ENCODE data around the gene ATP5PD. TPM values are rescaled to one million over a fixed set of nuclear protein-coding genes. Genes with fewer than 3 reads are reported as not detected.
"Not testable (repeated sequence)": the region's sequence is repeated elsewhere in the genome, so short reads cannot be mapped to it uniquely, and the experiment has no call there.

Gene ATP5PD
- polyA plus RNA-seq, 1 donor, result 249 TPM

- DNase-seq (ENCODE audit: low read depth), result no peak
Measured at GRCh38 chr17:75077496-75078283, 30.9 kb upstream of the ATP5PD start.

GRCh38 chr17:75077072-75077495 is 30.3 kb upstream of the ATP5PD start:
- DNase-seq (ENCODE audit: low read depth), result no peak

DNA sequence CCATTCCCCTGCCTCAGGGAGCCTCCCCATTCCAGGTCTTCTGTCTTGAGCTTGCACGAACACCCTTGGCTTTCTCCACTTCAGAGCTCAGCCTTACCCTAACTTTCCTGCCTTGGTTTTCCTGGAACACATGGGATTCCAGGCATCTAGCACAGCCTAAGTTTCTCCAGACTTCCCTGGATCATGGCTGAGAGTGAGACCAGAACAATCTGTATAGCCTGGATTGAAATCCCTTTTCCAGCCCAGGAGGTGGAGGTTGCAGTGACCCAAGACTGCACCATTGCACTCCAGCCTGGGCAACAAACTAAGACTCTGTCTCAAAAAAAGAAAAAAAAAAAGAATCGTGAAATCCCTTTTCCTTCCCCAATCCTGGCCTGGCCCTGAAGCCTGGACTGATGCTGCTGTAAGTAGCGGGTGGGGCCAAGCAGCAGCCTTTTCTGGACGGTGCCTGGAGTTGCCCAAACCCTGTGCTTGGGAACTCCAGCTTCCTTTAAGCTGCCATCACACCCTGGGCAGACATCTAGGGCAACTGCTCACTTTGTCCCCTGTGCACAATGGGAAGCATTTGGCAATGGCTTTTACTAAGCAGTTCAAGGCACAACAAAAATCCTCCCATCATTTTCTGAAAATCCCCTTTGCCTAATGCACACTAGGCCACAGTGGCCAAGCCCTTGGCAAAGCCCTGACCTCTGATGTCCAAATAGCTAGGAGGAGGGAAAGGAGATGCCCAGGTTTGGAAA is 29.0 kb upstream of the ATP5PD start:
- no peak for DNase-seq (ENCODE audit: low read depth)

- peak; percentile 59 for DNase-seq (ENCODE audit: low read depth)
Measured at GRCh38 chr17:75074532-75074931, 27.8 kb upstream of the ATP5PD start.

GRCh38 chr17:75073618-75074047 is 26.9 kb upstream of the ATP5PD start:
- DNase-seq (ENCODE audit: low read depth), result peak; percentile 40

DNA sequence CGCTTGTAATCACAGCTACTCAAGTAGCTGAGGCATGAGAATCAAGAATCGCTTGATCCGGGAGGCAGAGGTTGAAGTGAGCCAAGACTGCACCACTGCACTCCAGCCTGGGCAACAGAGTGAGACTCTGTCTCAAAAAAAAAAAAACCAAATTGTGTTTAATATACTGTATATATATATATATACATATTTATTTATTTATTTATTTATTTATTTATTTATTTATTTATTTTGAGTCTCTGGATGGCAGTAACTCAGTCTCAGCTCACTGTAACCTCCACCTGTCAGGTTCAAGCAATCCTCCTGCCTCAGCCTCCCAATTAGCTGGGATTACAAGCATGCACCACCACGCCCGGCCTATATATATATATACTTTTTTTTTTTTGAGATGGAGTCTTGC is 26.1 kb upstream of the ATP5PD start:
- DNase-seq (ENCODE audit: low read depth), result not testable (repeated sequence)

DNA sequence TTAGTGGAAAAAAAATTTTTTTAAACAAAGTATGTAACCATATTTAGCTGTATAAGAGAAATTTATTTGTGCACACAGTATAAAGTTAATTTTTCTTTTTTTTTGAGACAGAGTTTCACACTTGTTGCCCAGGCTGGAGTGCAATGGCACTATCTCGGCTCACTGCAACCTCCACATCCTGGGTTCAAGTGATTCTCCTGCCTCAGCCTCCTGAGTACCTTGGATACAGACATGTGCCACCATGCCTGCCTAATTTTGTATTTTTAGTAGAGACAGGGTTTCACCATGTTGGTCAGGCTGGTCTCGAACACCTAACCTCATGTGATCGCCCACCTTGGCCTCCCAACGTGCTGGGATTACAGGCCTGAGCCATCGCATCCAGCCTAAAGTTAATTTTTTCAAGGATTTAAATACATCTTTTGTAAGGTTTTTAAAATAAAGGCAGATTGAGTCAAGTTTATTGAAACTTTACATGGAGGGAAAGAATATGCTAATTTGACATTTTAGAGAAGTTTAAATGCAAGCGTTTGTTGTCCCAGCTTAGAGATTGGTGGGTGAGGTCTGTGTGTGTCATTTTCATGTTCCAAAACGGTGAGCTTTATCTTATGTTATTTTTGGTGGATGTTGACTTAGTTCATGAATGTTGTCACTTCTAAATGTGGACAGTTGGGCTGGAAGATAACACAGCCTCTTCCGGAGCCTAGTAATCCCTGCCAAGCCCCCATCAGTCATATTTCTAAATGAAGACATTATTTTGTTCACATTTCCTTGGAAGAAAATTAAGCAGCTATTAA is 24.9 kb upstream of the ATP5PD start:
- DNase-seq (ENCODE audit: low read depth), result not testable (repeated sequence)

DNA sequence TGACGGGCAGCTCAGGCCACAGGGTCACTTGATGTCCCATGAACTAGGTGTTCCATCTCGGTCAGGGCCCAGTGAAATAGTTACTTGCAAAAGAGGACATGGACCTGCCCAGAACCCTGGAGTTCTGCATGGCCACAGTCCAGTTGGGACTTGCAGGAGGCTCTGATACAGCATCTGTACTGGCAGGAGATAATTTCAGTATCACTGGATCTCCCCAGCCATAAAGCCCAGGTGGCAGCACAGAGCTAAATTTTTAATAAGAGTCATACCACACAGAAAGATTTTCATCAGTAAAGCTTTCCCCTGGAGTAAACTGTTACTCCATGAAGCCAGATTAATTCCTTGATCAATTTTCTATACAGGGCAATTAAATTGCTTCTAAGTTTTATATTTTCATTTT is 23.0 kb upstream of the ATP5PD start:
- no peak for DNase-seq (ENCODE audit: low read depth)

- no peak for DNase-seq (ENCODE audit: low read depth)
Measured at GRCh38 chr17:75068750-75069149, 22.0 kb upstream of the ATP5PD start.

DNA sequence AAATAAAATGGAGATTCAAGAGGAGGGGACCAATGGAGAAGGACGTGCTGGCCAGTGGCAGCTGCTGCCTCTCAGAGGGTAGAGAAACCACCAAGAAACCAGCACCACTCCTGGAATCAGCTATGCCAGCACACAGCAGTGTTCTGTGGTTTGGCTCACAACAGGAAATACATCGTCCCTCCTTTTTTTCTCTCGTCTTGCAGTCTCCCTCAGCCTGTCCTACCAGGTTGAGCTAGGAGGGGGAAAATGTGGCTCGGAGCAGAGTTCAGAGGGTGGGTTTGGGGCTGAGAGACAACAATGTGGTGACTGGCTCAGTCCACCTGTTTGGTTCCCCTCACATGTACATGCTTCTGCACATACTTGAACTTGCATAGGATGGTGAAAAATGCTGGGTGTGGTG is 21.1 kb upstream of the ATP5PD start:
- DNase-seq (ENCODE audit: low read depth), result no peak

DNA sequence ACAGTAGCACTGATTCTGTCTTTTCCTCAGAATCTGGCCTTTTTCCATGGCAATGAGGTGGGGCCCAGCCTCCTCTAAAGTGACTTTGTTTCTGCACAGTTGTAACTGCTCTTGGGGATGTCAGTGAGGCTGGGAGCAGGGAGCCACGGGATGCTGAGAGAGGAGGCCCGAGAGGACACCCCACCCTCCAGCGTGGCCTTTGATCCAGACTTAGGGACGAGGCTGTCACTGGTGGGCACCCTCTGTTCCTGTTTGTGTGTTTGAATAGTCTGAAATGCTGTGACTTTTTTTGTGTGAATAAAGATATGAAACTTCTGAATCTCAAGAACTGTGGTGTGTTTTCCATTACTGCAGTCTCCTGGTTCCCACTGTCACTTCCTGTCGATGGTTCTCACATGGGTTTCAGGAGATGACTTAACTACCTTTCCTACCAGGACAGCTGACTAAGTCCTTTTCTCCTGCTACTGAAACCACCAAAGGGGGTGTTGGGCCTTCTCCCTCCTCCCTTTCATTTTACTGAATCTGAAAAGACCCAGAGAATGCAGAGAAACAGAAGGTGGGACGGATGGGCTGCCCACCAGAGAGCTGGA is 18.9 kb upstream of the ATP5PD start:
- DNase-seq (ENCODE audit: low read depth), result no peak

GRCh38 chr17:75064867-75065561 is 18.2 kb upstream of the ATP5PD start:
- DNase-seq (ENCODE audit: low read depth), result no peak

GRCh38 chr17:75064460-75064859 is 17.7 kb upstream of the ATP5PD start:
- DNase-seq (ENCODE audit: low read depth), result no peak

- no peak for DNase-seq (ENCODE audit: low read depth)
Measured at GRCh38 chr17:75064040-75064439, 17.3 kb upstream of the ATP5PD start.

DNA sequence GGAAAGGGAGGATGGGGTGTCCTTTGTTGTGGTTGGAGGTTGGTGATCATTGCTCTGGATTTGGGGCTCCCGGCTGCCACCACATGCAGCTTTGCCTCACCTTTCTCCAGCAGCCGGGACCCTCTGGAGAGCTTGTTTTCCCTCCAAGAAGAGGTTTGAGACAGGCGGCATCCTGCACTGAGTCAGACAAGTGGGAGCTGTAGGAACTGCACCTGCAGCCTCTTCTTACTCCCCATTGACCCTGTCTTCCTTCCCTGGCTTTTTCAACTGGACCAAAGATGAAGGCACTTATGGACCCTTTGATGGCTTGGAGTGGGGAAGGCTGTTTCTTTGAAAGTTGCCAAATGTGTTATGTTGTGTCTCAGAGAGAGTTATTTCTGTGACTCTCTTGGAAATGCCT is 16.9 kb upstream of the ATP5PD start:
- no peak for DNase-seq (ENCODE audit: low read depth)

GRCh38 chr17:75063201-75063600 is 16.4 kb upstream of the ATP5PD start:
- no peak for DNase-seq (ENCODE audit: low read depth)

- DNase-seq (ENCODE audit: low read depth), result no peak
Measured at GRCh38 chr17:75061618-75062017, 14.8 kb upstream of the ATP5PD start.

DNA sequence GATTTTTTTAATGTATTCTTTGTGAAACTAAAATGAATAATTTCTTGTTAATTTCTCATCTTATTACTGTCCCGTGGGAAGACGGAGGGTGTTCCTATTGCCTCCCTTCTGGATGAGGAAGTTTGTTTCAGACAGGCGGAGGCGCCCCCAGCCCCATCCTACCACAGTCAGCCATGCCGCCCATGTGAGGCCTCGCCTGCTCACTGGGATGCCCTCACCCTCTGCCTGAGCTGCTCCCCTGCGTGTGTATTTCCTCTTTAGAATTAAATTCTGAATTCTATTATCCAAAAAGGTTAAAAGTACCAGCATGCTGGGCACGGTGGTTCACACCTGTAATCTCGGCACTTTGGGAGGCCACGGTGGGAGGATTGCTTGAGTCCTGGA is 14.3 kb upstream of the ATP5PD start:
- no peak for DNase-seq (ENCODE audit: low read depth)

DNA sequence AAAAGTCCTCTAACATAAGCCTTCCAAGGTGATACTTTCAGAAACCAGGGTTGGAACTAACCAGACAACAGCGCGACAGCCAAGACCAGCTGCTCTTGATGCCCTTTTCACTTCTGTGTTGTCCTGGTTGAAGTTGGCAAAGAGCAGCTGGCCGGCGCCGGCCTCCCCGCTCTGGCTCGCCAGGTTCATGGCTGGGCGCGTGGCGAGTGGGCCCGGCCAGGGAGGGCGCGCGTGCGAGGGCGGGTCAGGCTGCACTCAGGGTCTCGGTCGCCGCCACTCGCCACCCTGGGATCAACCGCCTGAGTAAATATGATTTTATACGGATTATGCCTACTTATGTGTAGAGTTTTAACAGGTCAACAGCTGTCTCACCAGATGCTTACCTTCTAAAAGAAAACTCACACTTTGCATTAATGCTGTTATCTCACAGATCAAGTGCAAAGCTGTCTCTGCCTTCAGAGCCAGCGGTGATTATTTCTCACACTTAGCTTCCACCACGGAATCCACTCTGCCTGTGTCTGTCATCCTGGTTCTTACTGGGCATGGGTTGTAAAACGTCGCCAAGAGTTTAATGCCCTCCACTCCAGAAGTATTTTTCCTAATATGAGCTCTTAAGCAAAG is 13.8 kb upstream of the ATP5PD start:
- DNase-seq (ENCODE audit: low read depth), result no peak

- DNase-seq (ENCODE audit: low read depth), result peak; percentile 64
Measured at GRCh38 chr17:75059369-75060345, 12.9 kb upstream of the ATP5PD start.
